ENCODE measurements around the gene CYP20A1. TPM values are rescaled to one million over a fixed set of nuclear protein-coding genes. Genes with fewer than 3 reads are reported as not detected.
"Not testable (repeated sequence)": the region's sequence is repeated elsewhere in the genome, so short reads cannot be mapped to it uniquely, and the experiment has no call there.

The CYP20A1 gene
- total RNA-seq, 2 experiments from 2014 or later: 18.4 to 21.1 TPM

- H3K36me3 Mint-ChIP-seq (ENCODE audit: low read depth): peaks cover 15% of the 10 kb centered on the region
- no peaks in the 10 kb centered on the region for H3K4me1 Mint-ChIP-seq (ENCODE audit: low read depth)
These were observed 103.0 kb downstream of the CYP20A1 start for GRCh38 chr2:203341741-203342310.

GRCh38 chr2:203342374-203342773 lies 103.6 kb downstream of the CYP20A1 start:
- DNase-seq; H3K27ac Mint-ChIP-seq; ATAC-seq; H3K27me3 Mint-ChIP-seq (ENCODE audit: low read depth); H3K9me3 Mint-ChIP-seq (ENCODE audit: insufficient read depth); H3K4me1 Mint-ChIP-seq (ENCODE audit: low read depth); CTCF ChIA-PET; POLR2A ChIA-PET; H3K4me3 Mint-ChIP-seq: not testable (repeated sequence)
- peaks cover 10% of the 10 kb centered on the region for H3K36me3 Mint-ChIP-seq (ENCODE audit: low read depth)

More at GRCh38 chr2:203341741-203342310, 103.0 kb downstream of the CYP20A1 start:
- ChIA-PET CTCF (interaction anchor here (0.7 kb wide), 1 partner anchor 258 kb away, joined by 3 read pairs; no protein-coding TSS in a partner anchor), POLR2A (no interaction called here)
- H3K27ac Mint-ChIP-seq: no peak overlapping the region
- no peak for ATAC-seq
- H3K27me3 Mint-ChIP-seq (ENCODE audit: low read depth): no peaks in the 10 kb centered on the region
- no peak for DNase-seq
- H3K9me3 Mint-ChIP-seq (ENCODE audit: insufficient read depth): no peaks in the 10 kb centered on the region
- H3K4me3 Mint-ChIP-seq: no peak overlapping the region

- no peaks in the 10 kb centered on the region for H3K9me3 Mint-ChIP-seq (ENCODE audit: insufficient read depth)
- H3K36me3 Mint-ChIP-seq (ENCODE audit: low read depth): peaks cover 10% of the 10 kb centered on the region
- no peak overlapping the region for H3K27ac Mint-ChIP-seq
- ATAC-seq (no peak), DNase-seq (no peak)
- no peaks in the 10 kb centered on the region for H3K27me3 Mint-ChIP-seq (ENCODE audit: low read depth)
- H3K4me1 Mint-ChIP-seq (ENCODE audit: low read depth): no peaks in the 10 kb centered on the region
- CTCF ChIA-PET: no interaction called here
- POLR2A ChIA-PET: no interaction called here
- no peak overlapping the region for H3K4me3 Mint-ChIP-seq
These were observed 105.8 kb downstream of the CYP20A1 start for GRCh38 chr2:203344667-203345066.

- Mint-ChIP-seq H3K27ac (no peak overlapping the region), H3K27me3 (ENCODE audit: low read depth) (no peaks in the 10 kb centered on the region), H3K4me3 (no peak overlapping the region), H3K4me1 (ENCODE audit: low read depth) (no peaks in the 10 kb centered on the region), H3K36me3 (ENCODE audit: low read depth) (peaks cover 10% of the 10 kb centered on the region), H3K9me3 (ENCODE audit: insufficient read depth) (no peaks in the 10 kb centered on the region)
- ChIA-PET POLR2A (no interaction called here), CTCF (no interaction called here)
- ATAC-seq (no peak), DNase-seq (no peak)
These were observed 107.8 kb downstream of the CYP20A1 start for GRCh38 chr2:203346612-203347011.

GRCh38 chr2:203347375-203347774 lies 108.6 kb downstream of the CYP20A1 start:
- H3K4me3 Mint-ChIP-seq: no peak overlapping the region
- H3K36me3 Mint-ChIP-seq (ENCODE audit: low read depth): peaks cover 10% of the 10 kb centered on the region
- H3K9me3 Mint-ChIP-seq (ENCODE audit: insufficient read depth): no peaks in the 10 kb centered on the region
- no peak overlapping the region for H3K27ac Mint-ChIP-seq
- ATAC-seq (no peak), DNase-seq (no peak)
- H3K27me3 Mint-ChIP-seq (ENCODE audit: low read depth): no peaks in the 10 kb centered on the region
- CTCF ChIA-PET: no interaction called here
- POLR2A ChIA-PET: no interaction called here
- no peaks in the 10 kb centered on the region for H3K4me1 Mint-ChIP-seq (ENCODE audit: low read depth)

- ChIA-PET CTCF (no interaction called here), POLR2A (interaction anchor here (0.7 kb wide), 1 partner anchor 94 kb away, joined by 3 read pairs; no protein-coding TSS in a partner anchor)
- ATAC-seq (no peak), DNase-seq (no peak)
- Mint-ChIP-seq H3K27me3 (ENCODE audit: low read depth) (no peaks in the 10 kb centered on the region), H3K36me3 (ENCODE audit: low read depth) (no peaks in the 10 kb centered on the region), H3K9me3 (ENCODE audit: insufficient read depth) (no peaks in the 10 kb centered on the region), H3K4me3 (no peak overlapping the region), H3K4me1 (ENCODE audit: low read depth) (no peaks in the 10 kb centered on the region), H3K27ac (no peak overlapping the region)
These were observed 113.9 kb downstream of the CYP20A1 start for GRCh38 chr2:203352604-203353255.

- no peaks in the 10 kb centered on the region for H3K4me1 Mint-ChIP-seq (ENCODE audit: low read depth)
- no peak overlapping the region for H3K4me3 Mint-ChIP-seq
- POLR2A ChIA-PET: no interaction called here
- no peaks in the 10 kb centered on the region for H3K27me3 Mint-ChIP-seq (ENCODE audit: low read depth)
- peaks cover 4% of the 10 kb centered on the region for H3K9me3 Mint-ChIP-seq (ENCODE audit: insufficient read depth)
- ATAC-seq (no peak), DNase-seq (no peak)
- no peak overlapping the region for H3K27ac Mint-ChIP-seq
- peaks cover 3% of the 10 kb centered on the region for H3K36me3 Mint-ChIP-seq (ENCODE audit: low read depth)
- CTCF ChIA-PET: no interaction called here
These were observed 116.1 kb downstream of the CYP20A1 start for GRCh38 chr2:203354966-203355365.

Other genes starting within 250 kb of the CYP20A1 start
- 10 to 100 TPM; 14.8 to 15.7 TPM for gene NBEAL1, start 224.1 kb upstream of the CYP20A1 start, total RNA-seq
- 10 to 100 TPM; 28.5 to 32.1 TPM for gene ABI2, start 89.4 kb downstream of the CYP20A1 start, total RNA-seq

Data from activated CD8-positive, alpha-beta T cell treated with anti-CD3 and anti-CD28 coated beads, Interleukin-2, amount 10 ng/mL, durations not matched to agents 7 days and 5 days (primary cell).